DMS53 treated with DMSO at 0.1 percent for 48 hours (cell line): ENCODE results near the gene UBIAD1.
"Not testable (repeated sequence)": the region's sequence is repeated elsewhere in the genome, so short reads cannot be mapped to it uniquely, and the experiment has no call there.

Experiments used
- DNase-seq: peaks from one replicate; lab custom pipeline; 2025; ENCODE audit not compliant: unreplicated experiment; lab: John Stamatoyannopoulos, UW

The UBIAD1 gene

GRCh38 chr1:11279152-11279551 is 6.2 kb downstream of the UBIAD1 start:
- no peak for DNase-seq

- DNase-seq: no peak
These were observed 6.6 kb downstream of the UBIAD1 start for GRCh38 chr1:11279630-11280029.

GRCh38 chr1:11280719-11281376 is 7.8 kb downstream of the UBIAD1 start:
- DNase-seq: no peak

- DNase-seq: no peak
These were observed 8.7 kb downstream of the UBIAD1 start for GRCh38 chr1:11281518-11282331.

GRCh38 chr1:11283151-11283550 is 10.2 kb downstream of the UBIAD1 start:
- no peak for DNase-seq

GRCh38 chr1:11284784-11285183 is 11.8 kb downstream of the UBIAD1 start:
- DNase-seq: no peak

GRCh38 chr1:11285883-11286734 is 13.1 kb downstream of the UBIAD1 start:
- no peak for DNase-seq

- DNase-seq: no peak
These were observed 13.9 kb downstream of the UBIAD1 start for GRCh38 chr1:11286735-11287410.

GRCh38 chr1:11289064-11289463 is 16.1 kb downstream of the UBIAD1 start:
- DNase-seq: no peak

- no peak for DNase-seq
These were observed 18.1 kb downstream of the UBIAD1 start for GRCh38 chr1:11291049-11291448.

GRCh38 chr1:11293856-11294255 is 20.9 kb downstream of the UBIAD1 start:
- no peak for DNase-seq

GRCh38 chr1:11294951-11295350 is 22.0 kb downstream of the UBIAD1 start:
- DNase-seq: no peak

GRCh38 chr1:11295905-11296304 is 22.9 kb downstream of the UBIAD1 start:
- DNase-seq: no peak

GRCh38 chr1:11297774-11298173 is 24.8 kb downstream of the UBIAD1 start:
- not testable (repeated sequence) for DNase-seq

GRCh38 chr1:11298390-11299224 is 25.6 kb downstream of the UBIAD1 start:
- no peak for DNase-seq

GRCh38 chr1:11299225-11299574 is 26.2 kb downstream of the UBIAD1 start:
- no peak for DNase-seq

GRCh38 chr1:11301601-11302000 is 28.6 kb downstream of the UBIAD1 start:
- DNase-seq: no peak

- DNase-seq: no peak
These were observed 29.4 kb downstream of the UBIAD1 start for GRCh38 chr1:11302366-11302765.

GRCh38 chr1:11305516-11305915 is 32.5 kb downstream of the UBIAD1 start:
- not testable (repeated sequence) for DNase-seq

GRCh38 chr1:11307852-11308251 is 34.9 kb downstream of the UBIAD1 start:
- no peak for DNase-seq
